Esophagus muscularis mucosa (tissue), 3 donors: ENCODE measurements around the gene JAKMIP3.

Experiments
- CTCF ChIP-seq, 3 experiments: fragments of 200-600 bp in 2 of 3; fragments of 450-650 bp in 1 of 3; sonication (generic) in 2 of 3; IDR thresholded peaks; one replicate each; pipeline ENCODE4 v1.5.1; 2017 to 2019; ENCODE audit warnings: antibody characterized with exemption in 3 of 3, mild to moderate bottlenecking in 2 of 3, moderate library complexity in 1 of 3
- POLR2AphosphoS5 ChIP-seq, 2 donors: sonication (generic); formaldehyde crosslinking; IDR thresholded peaks; one replicate each; pipeline ENCODE4 v1.6.1; 2017; ENCODE audit warnings: antibody characterized with exemption in 2 of 2

DNA sequence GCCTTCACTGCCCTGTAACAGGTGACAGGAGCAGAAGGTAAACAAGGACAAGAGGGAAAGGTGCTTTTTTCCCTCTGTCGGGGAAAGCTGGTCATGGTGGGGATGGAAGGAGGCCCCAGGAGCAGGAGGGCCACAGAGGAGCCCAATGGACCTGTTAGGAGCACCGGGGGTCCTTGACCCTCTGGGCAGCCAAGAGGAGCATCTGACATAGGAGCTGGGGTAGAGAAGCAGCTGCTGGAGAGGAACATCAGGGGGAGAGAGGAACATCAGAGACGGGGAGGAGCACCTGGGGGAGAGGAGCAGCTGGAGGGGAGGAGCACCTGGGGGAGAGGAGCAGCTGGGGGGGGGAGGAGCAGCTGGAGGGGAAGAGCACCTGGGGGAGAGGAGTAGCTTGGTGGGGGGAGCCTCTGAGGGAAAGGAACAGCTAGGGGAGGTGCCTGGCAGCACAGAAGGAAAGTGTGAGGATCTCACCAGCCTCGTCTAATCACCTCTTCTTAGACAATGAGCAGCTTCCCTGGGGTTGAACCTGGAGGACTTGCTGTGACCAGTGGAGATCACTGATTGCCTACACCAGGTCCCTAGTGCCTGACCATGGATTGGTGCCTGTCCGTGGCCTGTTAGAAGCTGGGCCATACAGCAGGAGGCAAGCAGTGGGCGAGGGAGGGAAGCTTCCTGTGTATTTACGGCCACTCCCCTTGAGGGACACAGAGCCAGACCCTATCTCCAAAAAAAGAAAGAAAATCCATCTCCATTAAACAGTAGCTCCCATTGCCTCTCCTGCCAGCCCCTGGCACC is 37.6 kb downstream of the JAKMIP3 start:
- TF ChIP-seq CTCF (IDR thresholded peaks at IDR 0.05) (no peak), POLR2AphosphoS5 (IDR thresholded peaks at IDR 0.05) (no peak)
